NT2/D1 (cell line): Measurements from ENCODE around the gene ELMO1.

Experiments used
- SUZ12 ChIP-seq: IDR thresholded peaks from 2 replicates; pipeline ENCODE4 v1.6.1; 2011; ENCODE audit not compliant: insufficient read length, insufficient read depth; ENCODE audit errors: extremely low read depth
- YY1 ChIP-seq: IDR thresholded peaks from 2 replicates; pipeline ENCODE4 v1.6.1; 2011; ENCODE audit not compliant: insufficient read length, insufficient read depth
- ZNF274 ChIP-seq: IDR thresholded peaks from 2 replicates; pipeline ENCODE4 v1.6.1; 2011; ENCODE audit warnings: mild to moderate bottlenecking, low read depth, low read length

DNA sequence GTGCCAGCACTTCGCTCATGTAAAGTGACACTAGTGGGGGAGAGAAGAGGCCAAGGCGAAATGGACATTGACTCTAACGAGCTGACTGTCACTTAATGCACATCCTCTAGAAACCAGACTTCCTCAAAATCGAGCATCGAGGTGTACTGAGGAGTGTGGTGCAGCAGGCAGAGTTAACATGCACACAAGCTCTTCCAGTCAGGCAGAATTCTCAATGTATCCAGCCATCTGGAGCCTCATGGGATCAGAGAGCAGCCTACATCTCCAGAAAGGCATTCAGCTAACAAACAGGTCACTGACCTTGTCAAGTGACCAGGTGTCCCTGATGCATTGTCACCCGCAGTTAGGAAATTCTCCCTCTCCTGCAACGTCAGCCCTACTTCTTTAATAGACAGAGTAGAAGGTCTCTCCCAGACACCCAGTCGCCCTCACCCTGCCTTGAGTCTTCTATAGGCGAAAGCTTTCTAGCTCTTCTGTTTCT is 464.6 kb downstream of the ELMO1 start:
- TF ChIP-seq ZNF274 (no peak), SUZ12 (no peak), YY1 (no peak)
